HUES64 (cell line): ENCODE measurements around the gene WDR36.
A peak's percentile ranks its signal among the peaks of the same experiment; 100 is the strongest.

Experiments used
- H3K27ac ChIP-seq: 2 replicates; pipeline ENCODE4 v1.7.0; 2013; ENCODE audit warnings: low read depth, low read length, inconsistent platforms
- H3K27me3 ChIP-seq: 2 replicates; pipeline ENCODE4 v1.6.1; 2013; ENCODE audit warnings: mild to moderate bottlenecking, low read length; ENCODE audit not compliant: insufficient read depth
- H3K36me3 ChIP-seq: 2 replicates; pipeline ENCODE4 v1.6.1; 2013; ENCODE audit warnings: mild to moderate bottlenecking, low read length; ENCODE audit not compliant: insufficient read depth
- H3K4me1 ChIP-seq: 2 replicates; pipeline ENCODE4 v1.6.1; 2013; ENCODE audit warnings: mild to moderate bottlenecking, low read length, moderate library complexity; ENCODE audit not compliant: insufficient read depth
- H3K4me3 ChIP-seq: 2 replicates; pipeline ENCODE4 v1.5.1; 2013; ENCODE audit warnings: mild to moderate bottlenecking, low read length, moderate library complexity
- H3K9ac ChIP-seq: 2 replicates; pipeline ENCODE4 v1.6.1; 2013; ENCODE audit warnings: mild to moderate bottlenecking, low read depth, low read length
- H3K9me3 ChIP-seq: 2 replicates; pipeline ENCODE4 v1.6.1; 2013; ENCODE audit warnings: low read depth, low read length; ENCODE audit not compliant: insufficient read depth
- WGBS: fragments of 150-250, 120-280 bp; methylation state at CpG from one replicate; pipeline ENCODE4 v1.1.7; 2013; ENCODE audit warnings: missing lambda C conversion rate; 5-methylcytosine and 5-hydroxymethylcytosine counted together

The WDR36 gene

GRCh38 chr5:111071413-111071812 lies 20.7 kb upstream of the WDR36 start, which contains the start of gene TSLP:
TSLP (plus strand) TSS chr5:111071713; CDS start chr5:111071891, 178 bp downstream.
- 0 out of 2 replicates have a peak, but pooled peaks cover 4% of the 10 kb centered on the region for H3K4me1 ChIP-seq
- no peaks in the 10 kb centered on the region for H3K36me3 ChIP-seq
- H3K4me3 ChIP-seq: peak within 1 kb of the TSS; percentile 71
- no peak within 1 kb of the TSS for H3K9ac ChIP-seq
- no peaks in the 10 kb centered on the region for H3K9me3 ChIP-seq
- 72% methylated on average over 4 of the region's 4 CpGs for WGBS
- peaks cover 93% of the 10 kb centered on the region for H3K27me3 ChIP-seq
- H3K27ac ChIP-seq: no peak within 1 kb of the TSS

- H3K27ac ChIP-seq: no peak overlapping the region
- H3K4me1 ChIP-seq: 0 out of 2 replicates have a peak, but pooled peaks cover 4% of the 10 kb centered on the region
- H3K9ac ChIP-seq: peak overlapping the region; percentile 19; the same call in 1 of the 2 replicates
- no peaks in the 10 kb centered on the region for H3K9me3 ChIP-seq
- peaks cover 77% of the 10 kb centered on the region for H3K27me3 ChIP-seq
- peak overlapping the region; percentile 71 for H3K4me3 ChIP-seq
- H3K36me3 ChIP-seq: no peaks in the 10 kb centered on the region
- WGBS: under 1% methylated on average over 44 of the region's 44 CpGs
Measured at GRCh38 chr5:111072949-111073682, 19.0 kb upstream of the WDR36 start.

- 89% methylated on average over 2 of the region's 2 CpGs for WGBS
- Histone ChIP-seq H3K9me3 (no peaks in the 10 kb centered on the region), H3K27ac (no peak overlapping the region), H3K4me3 (peak overlapping the region; percentile 71; the same call in 1 of the 2 replicates), H3K27me3 (peaks cover 66% of the 10 kb centered on the region), H3K36me3 (no peaks in the 10 kb centered on the region), H3K9ac (no peak overlapping the region), H3K4me1 (0 out of 2 replicates have a peak, but pooled peaks cover 4% of the 10 kb centered on the region)
Measured at GRCh38 chr5:111074244-111074643, 17.9 kb upstream of the WDR36 start.

- H3K9me3 ChIP-seq: no peaks in the 10 kb centered on the region
- H3K36me3 ChIP-seq: no peaks in the 10 kb centered on the region
- no peak overlapping the region for H3K27ac ChIP-seq
- 0 out of 2 replicates have a peak, but pooled peaks cover 4% of the 10 kb centered on the region for H3K4me1 ChIP-seq
- H3K27me3 ChIP-seq: peaks cover 53% of the 10 kb centered on the region
- H3K9ac ChIP-seq: no peak overlapping the region
- no peak overlapping the region for H3K4me3 ChIP-seq
Measured at GRCh38 chr5:111075520-111075919, 16.6 kb upstream of the WDR36 start.

GRCh38 chr5:111076091-111076490 lies 16.1 kb upstream of the WDR36 start:
- Histone ChIP-seq H3K36me3 (no peaks in the 10 kb centered on the region), H3K4me1 (0 out of 2 replicates have a peak, but pooled peaks cover 4% of the 10 kb centered on the region), H3K27ac (no peak overlapping the region), H3K9me3 (no peaks in the 10 kb centered on the region), H3K4me3 (no peak overlapping the region), H3K27me3 (peaks cover 47% of the 10 kb centered on the region), H3K9ac (no peak overlapping the region)
- WGBS: 91% methylated on average over 1 of the region's 1 CpG

- Histone ChIP-seq H3K4me1 (0 out of 2 replicates have a peak, but pooled peaks cover 4% of the 10 kb centered on the region), H3K27me3 (peaks cover 35% of the 10 kb centered on the region), H3K9ac (no peak overlapping the region), H3K9me3 (no peaks in the 10 kb centered on the region), H3K27ac (no peak overlapping the region), H3K4me3 (no peak overlapping the region), H3K36me3 (no peaks in the 10 kb centered on the region)
- 95% methylated on average over 2 of the region's 2 CpGs for WGBS
Measured at GRCh38 chr5:111077678-111078077, 14.5 kb upstream of the WDR36 start.

GRCh38 chr5:111079846-111080245 lies 12.3 kb upstream of the WDR36 start:
- Histone ChIP-seq H3K36me3 (no peaks in the 10 kb centered on the region), H3K4me3 (no peak overlapping the region), H3K27me3 (peaks cover 14% of the 10 kb centered on the region), H3K9ac (no peak overlapping the region), H3K27ac (no peak overlapping the region), H3K4me1 (no peaks in the 10 kb centered on the region), H3K9me3 (no peaks in the 10 kb centered on the region)
- WGBS: 100% methylated on average over 1 of the region's 1 CpG

- no peaks in the 10 kb centered on the region for H3K36me3 ChIP-seq
- H3K27ac ChIP-seq: no peak overlapping the region
- no peak overlapping the region for H3K4me3 ChIP-seq
- peaks cover 4% of the 10 kb centered on the region for H3K27me3 ChIP-seq
- WGBS: 93% methylated on average over 6 of the region's 7 CpGs
- no peaks in the 10 kb centered on the region for H3K9me3 ChIP-seq
- H3K9ac ChIP-seq: no peak overlapping the region
- no peaks in the 10 kb centered on the region for H3K4me1 ChIP-seq
Measured at GRCh38 chr5:111083323-111083722, 8.8 kb upstream of the WDR36 start.

- no peak overlapping the region for H3K27ac ChIP-seq
- H3K27me3 ChIP-seq: peaks cover 7% of the 10 kb centered on the region
- 100% methylated on average over 1 of the region's 1 CpG for whole genome bisulfite sequencing
- H3K9me3 ChIP-seq: peaks cover 9% of the 10 kb centered on the region
- no peak overlapping the region for H3K4me3 ChIP-seq
- peaks cover 10% of the 10 kb centered on the region for H3K4me1 ChIP-seq
- peaks cover 68% of the 10 kb centered on the region for H3K36me3 ChIP-seq
- no peak overlapping the region for H3K9ac ChIP-seq
Measured at GRCh38 chr5:111095982-111096381, 3.8 kb downstream of the WDR36 start.

GRCh38 chr5:111099058-111099778 lies 7.1 kb downstream of the WDR36 start:
- Histone ChIP-seq H3K9me3 (no peaks in the 10 kb centered on the region), H3K4me1 (no peaks in the 10 kb centered on the region), H3K4me3 (no peak overlapping the region), H3K9ac (no peak overlapping the region), H3K27ac (no peak overlapping the region), H3K36me3 (peaks cover 100% of the 10 kb centered on the region), H3K27me3 (no peaks in the 10 kb centered on the region)
- no CpG with 5 or more reads among the region's 1 CpG for WGBS

- Histone ChIP-seq H3K4me3 (no peak overlapping the region), H3K36me3 (peaks cover 100% of the 10 kb centered on the region), H3K27ac (no peak overlapping the region), H3K27me3 (no peaks in the 10 kb centered on the region), H3K9ac (no peak overlapping the region), H3K9me3 (no peaks in the 10 kb centered on the region), H3K4me1 (no peaks in the 10 kb centered on the region)
- 95% methylated on average over 2 of the region's 2 CpGs for WGBS
Measured at GRCh38 chr5:111106320-111106948, 14.3 kb downstream of the WDR36 start.
